Endothelial cell (in vitro differentiated cells): ENCODE results near the gene HSP90AB1. TPM values are rescaled to one million over a fixed set of nuclear protein-coding genes. Genes with fewer than 3 reads are reported as not detected.
A peak's percentile ranks its signal among the peaks of the same experiment; 100 is the strongest.

Experiments used
- DNase-seq: peaks from one replicate; pipeline ENCODE4 v3.0.0; 2021; ENCODE audit warnings: low spot score
- H3K27ac Mint-ChIP-seq: one replicate; pipeline ENCODE4 v1.8.0; 2021; ENCODE audit warnings: mixed read lengths, inconsistent platforms; ENCODE audit not compliant: unreplicated experiment
- H3K27me3 Mint-ChIP-seq: one replicate; pipeline ENCODE4 v1.8.0; 2021; ENCODE audit warnings: mild to moderate bottlenecking, moderate library complexity, mixed read lengths, inconsistent platforms; ENCODE audit not compliant: unreplicated experiment
- H3K36me3 Mint-ChIP-seq: one replicate; pipeline ENCODE4 v1.8.0; 2021; ENCODE audit warnings: mild to moderate bottlenecking, low read depth, mixed read lengths, inconsistent platforms; ENCODE audit not compliant: unreplicated experiment
- H3K4me1 Mint-ChIP-seq: one replicate; pipeline ENCODE4 v1.8.0; 2021; ENCODE audit warnings: mild to moderate bottlenecking, mixed read lengths, inconsistent platforms; ENCODE audit not compliant: unreplicated experiment
- H3K4me3 Mint-ChIP-seq: one replicate; pipeline ENCODE4 v1.8.0; 2021; ENCODE audit warnings: mild to moderate bottlenecking, mixed read lengths, inconsistent platforms; ENCODE audit not compliant: unreplicated experiment
- H3K9me3 Mint-ChIP-seq: one replicate; pipeline ENCODE4 v1.8.0; 2021; ENCODE audit warnings: mixed read lengths, inconsistent platforms; ENCODE audit not compliant: unreplicated experiment
- CTCF ChIP-seq: fragments of 200-600 bp; sonication (generic); IDR thresholded peaks from one replicate; pipeline ENCODE4 v1.5.0; 2021; ENCODE audit warnings: antibody characterized with exemption; ENCODE audit not compliant: unreplicated experiment
- total RNA-seq: library from RNA; stranded (reverse); fragmentation: NEBNext Ultra II Directional; extraction: Animal tissue kit (Norgen Biotek cat#: 25700); gene quantifications from one replicate; pipeline ENCODE4 v1.2.1, GENCODE V29; 2021; ENCODE audit not compliant: unreplicated experiment

The HSP90AB1 gene
- total RNA-seq, 1 donor from 2014 or later, result 962 TPM

DNA sequence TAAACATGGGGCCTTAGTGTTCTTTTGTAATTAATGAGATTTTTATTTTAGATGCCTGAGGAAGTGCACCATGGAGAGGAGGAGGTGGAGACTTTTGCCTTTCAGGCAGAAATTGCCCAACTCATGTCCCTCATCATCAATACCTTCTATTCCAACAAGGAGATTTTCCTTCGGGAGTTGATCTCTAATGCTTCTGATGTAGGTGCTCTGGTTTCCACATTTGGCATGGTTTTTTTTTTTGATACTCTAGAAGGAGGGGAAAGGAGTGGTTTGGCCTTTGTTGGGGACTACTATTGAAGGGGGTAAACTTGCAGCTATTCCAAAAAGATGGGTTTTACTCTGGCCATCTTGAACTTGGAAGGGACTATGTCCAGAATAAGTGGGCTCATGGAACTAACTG lies 1.7 kb downstream of the HSP90AB1 start:
- DNase-seq, result no peak
- peaks cover 60% of the 10 kb centered on the region for H3K36me3 Mint-ChIP-seq
- peaks cover 38% of the 10 kb centered on the region for H3K4me1 Mint-ChIP-seq
- peak overlapping the region; percentile 99 for H3K4me3 Mint-ChIP-seq
- peaks cover 12% of the 10 kb centered on the region for H3K27me3 Mint-ChIP-seq
- peak overlapping the region; percentile 65 for H3K27ac Mint-ChIP-seq
- no peak for TF ChIP-seq CTCF
- no peaks in the 10 kb centered on the region for H3K9me3 Mint-ChIP-seq

GRCh38 chr6:44249082-44249748 lies 2.3 kb downstream of the HSP90AB1 start:
- no peak for TF ChIP-seq CTCF
- no peak for DNase-seq
- Mint-ChIP-seq H3K4me3 (peak overlapping the region; percentile 99), H3K4me1 (peaks cover 38% of the 10 kb centered on the region), H3K27ac (peak overlapping the region; percentile 65), H3K36me3 (peaks cover 66% of the 10 kb centered on the region), H3K9me3 (no peaks in the 10 kb centered on the region), H3K27me3 (peaks cover 12% of the 10 kb centered on the region)

GRCh38 chr6:44250067-44250717 lies 3.3 kb downstream of the HSP90AB1 start:
- Mint-ChIP-seq H3K4me3 (peak overlapping the region; percentile 73), H3K36me3 (peaks cover 73% of the 10 kb centered on the region), H3K4me1 (peaks cover 43% of the 10 kb centered on the region), H3K9me3 (no peaks in the 10 kb centered on the region), H3K27me3 (peaks cover 15% of the 10 kb centered on the region), H3K27ac (peak overlapping the region; percentile 15)
- no peak for DNase-seq
- no peak for TF ChIP-seq CTCF

- peaks cover 44% of the 10 kb centered on the region for H3K4me1 Mint-ChIP-seq
- no peak overlapping the region for H3K4me3 Mint-ChIP-seq
- DNase-seq, result no peak
- peaks cover 10% of the 10 kb centered on the region for H3K27me3 Mint-ChIP-seq
- TF ChIP-seq CTCF, result no peak
- no peak overlapping the region for H3K27ac Mint-ChIP-seq
- no peaks in the 10 kb centered on the region for H3K9me3 Mint-ChIP-seq
- peaks cover 74% of the 10 kb centered on the region for H3K36me3 Mint-ChIP-seq
Observed at GRCh38 chr6:44250718-44251123, 3.8 kb downstream of the HSP90AB1 start.
